Astrocyte (in vitro differentiated cells and primary cell): ENCODE measurements around the gene LMO7. TPM values are rescaled to one million over a fixed set of nuclear protein-coding genes. Genes with fewer than 3 reads are reported as not detected.

Experiments
- DNase-seq: peaks from one replicate; pipeline ENCODE4 v3.0.0-alpha.2; 2010; ENCODE audit warnings: low read depth
- FAIRE-seq: peaks from 2 replicates; lab custom pipeline; 2011; peaks lifted over from hg19 to GRCh38; lab: Jason Lieb, UNC
- H2AFZ ChIP-seq: 2 replicates; pipeline ENCODE4 v1.6.0; 2012; ENCODE audit warnings: low read depth, low read length, inconsistent platforms
- H3K27ac ChIP-seq: 2 replicates; pipeline ENCODE4 v1.5.1; 2011; ENCODE audit warnings: low read depth, low read length, inconsistent platforms
- H3K27me3 ChIP-seq: 2 replicates; pipeline ENCODE4 v1.6.0; 2011; ENCODE audit warnings: low read length, inconsistent platforms; ENCODE audit not compliant: insufficient read depth
- H3K36me3 ChIP-seq: 2 replicates; pipeline ENCODE4 v1.5.1; 2011; ENCODE audit warnings: low read length, inconsistent platforms; ENCODE audit not compliant: insufficient read depth
- H3K4me1 ChIP-seq: 2 replicates; pipeline ENCODE4 v1.5.1; 2011; ENCODE audit warnings: low read length, inconsistent platforms; ENCODE audit not compliant: insufficient read depth
- H3K4me2 ChIP-seq: 2 replicates; pipeline ENCODE4 v1.6.0; 2012; ENCODE audit warnings: low read length, inconsistent platforms
- H3K4me3 ChIP-seq: 2 replicates; pipeline ENCODE4 v1.5.1; 2011; ENCODE audit warnings: low read depth, mild to moderate bottlenecking, low read length, inconsistent platforms; ENCODE audit not compliant: insufficient read depth
- H3K79me2 ChIP-seq: 2 replicates; pipeline ENCODE4 v1.6.0; 2012; ENCODE audit warnings: mild to moderate bottlenecking, low read length, inconsistent platforms; ENCODE audit not compliant: insufficient read depth
- H3K9ac ChIP-seq: 2 replicates; pipeline ENCODE4 v1.6.0; 2012; ENCODE audit warnings: mild to moderate bottlenecking, low read length, inconsistent platforms
- H3K9me3 ChIP-seq: 2 replicates; pipeline ENCODE4 v1.5.1; 2012; ENCODE audit warnings: low read depth, mild to moderate bottlenecking, low read length, inconsistent platforms; ENCODE audit not compliant: insufficient read depth
- H4K20me1 ChIP-seq: 2 replicates; pipeline ENCODE4 v1.6.0; 2012; ENCODE audit warnings: low read length, inconsistent platforms; ENCODE audit not compliant: insufficient read depth
- H3K27ac Mint-ChIP-seq: one replicate; pipeline ENCODE4 v1.8.0; 2021; ENCODE audit warnings: mild to moderate bottlenecking, mixed read lengths; ENCODE audit not compliant: unreplicated experiment
- H3K27me3 Mint-ChIP-seq: one replicate; pipeline ENCODE4 v1.8.0; 2021; ENCODE audit warnings: low read depth, mixed read lengths; ENCODE audit not compliant: unreplicated experiment
- H3K36me3 Mint-ChIP-seq: one replicate; pipeline ENCODE4 v1.8.0; 2021; ENCODE audit warnings: low read depth, mixed read lengths; ENCODE audit not compliant: unreplicated experiment
- H3K4me1 Mint-ChIP-seq: one replicate; pipeline ENCODE4 v1.8.0; 2021; ENCODE audit warnings: low read depth, mixed read lengths; ENCODE audit not compliant: unreplicated experiment
- H3K4me3 Mint-ChIP-seq: one replicate; pipeline ENCODE4 v1.8.0; 2021; ENCODE audit warnings: mild to moderate bottlenecking, moderate library complexity, mixed read lengths; ENCODE audit not compliant: unreplicated experiment
- H3K9me3 Mint-ChIP-seq: one replicate; pipeline ENCODE4 v1.8.0; 2021; ENCODE audit warnings: mild to moderate bottlenecking, mixed read lengths; ENCODE audit not compliant: unreplicated experiment
- EZH2 ChIP-seq: IDR thresholded peaks from 2 replicates; pipeline ENCODE4 v1.6.1; 2012; ENCODE audit warnings: mild to moderate bottlenecking, low read length, inconsistent platforms; ENCODE audit not compliant: insufficient read depth
- total RNA-seq: library from RNA; stranded (reverse); gene quantifications from 2 replicates; pipeline ENCODE4 v1.2.1, GENCODE V29; 2021
- TF ChIP-seq, protein P1 (sequence below): IDR thresholded peaks from 2 replicates; pipeline ENCODE4 v1.5.1; 2011; ENCODE audit warnings: low read depth, mild to moderate bottlenecking, inconsistent platforms, low read length, moderate library complexity; ENCODE audit not compliant: insufficient read depth

The LMO7 gene
- total RNA-seq, 1 donor from 2014 or later: 52.2 TPM

DNA sequence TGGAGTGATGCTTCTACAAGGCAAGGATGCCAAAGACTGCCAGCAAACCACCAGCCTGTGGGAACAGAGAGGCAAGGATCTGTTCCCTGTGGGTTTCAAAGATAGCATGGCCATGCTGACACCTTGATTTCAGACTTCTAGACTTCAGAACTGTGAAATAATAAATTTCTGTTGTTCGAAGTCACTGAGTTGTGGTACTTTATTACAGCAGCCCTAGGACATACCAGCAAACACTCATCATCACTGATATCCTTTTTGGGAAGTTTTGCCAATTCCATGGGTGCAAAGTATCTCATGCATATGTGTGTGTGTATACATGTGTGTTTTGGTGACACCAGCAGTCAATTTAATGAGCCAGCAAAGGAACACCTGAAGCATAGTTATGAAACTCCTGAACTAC, 21.0 kb downstream of the LMO7 start:
- Histone ChIP-seq H3K4me1 (peaks cover 15% of the 10 kb centered on the region), H3K4me2 (no peak overlapping the region), H2AFZ (no peak overlapping the region), H3K27ac (no peak overlapping the region), H3K27me3 (no peaks in the 10 kb centered on the region), H3K4me3 (no peak overlapping the region), H3K9me3 (no peaks in the 10 kb centered on the region), H3K9ac (no peak overlapping the region), H3K79me2 (peaks cover 98% of the 10 kb centered on the region), H3K36me3 (peaks cover 20% of the 10 kb centered on the region), H4K20me1 (peaks cover 81% of the 10 kb centered on the region)
- DNase-seq (no peak), FAIRE-seq (no peak)
- no peak overlapping the region for H3K4me3 Mint-ChIP-seq
- peaks cover 16% of the 10 kb centered on the region for H3K4me1 Mint-ChIP-seq
- no peaks in the 10 kb centered on the region for H3K27me3 Mint-ChIP-seq
- TF ChIP-seq EZH2: no peak
- TF ChIP-seq, protein P1, sequence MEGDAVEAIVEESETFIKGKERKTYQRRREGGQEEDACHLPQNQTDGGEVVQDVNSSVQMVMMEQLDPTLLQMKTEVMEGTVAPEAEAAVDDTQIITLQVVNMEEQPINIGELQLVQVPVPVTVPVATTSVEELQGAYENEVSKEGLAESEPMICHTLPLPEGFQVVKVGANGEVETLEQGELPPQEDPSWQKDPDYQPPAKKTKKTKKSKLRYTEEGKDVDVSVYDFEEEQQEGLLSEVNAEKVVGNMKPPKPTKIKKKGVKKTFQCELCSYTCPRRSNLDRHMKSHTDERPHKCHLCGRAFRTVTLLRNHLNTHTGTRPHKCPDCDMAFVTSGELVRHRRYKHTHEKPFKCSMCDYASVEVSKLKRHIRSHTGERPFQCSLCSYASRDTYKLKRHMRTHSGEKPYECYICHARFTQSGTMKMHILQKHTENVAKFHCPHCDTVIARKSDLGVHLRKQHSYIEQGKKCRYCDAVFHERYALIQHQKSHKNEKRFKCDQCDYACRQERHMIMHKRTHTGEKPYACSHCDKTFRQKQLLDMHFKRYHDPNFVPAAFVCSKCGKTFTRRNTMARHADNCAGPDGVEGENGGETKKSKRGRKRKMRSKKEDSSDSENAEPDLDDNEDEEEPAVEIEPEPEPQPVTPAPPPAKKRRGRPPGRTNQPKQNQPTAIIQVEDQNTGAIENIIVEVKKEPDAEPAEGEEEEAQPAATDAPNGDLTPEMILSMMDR: no peak
- no peak overlapping the region for H3K27ac Mint-ChIP-seq
- peaks cover 4% of the 10 kb centered on the region for H3K36me3 Mint-ChIP-seq
- peaks cover 2% of the 10 kb centered on the region for H3K9me3 Mint-ChIP-seq

DNA sequence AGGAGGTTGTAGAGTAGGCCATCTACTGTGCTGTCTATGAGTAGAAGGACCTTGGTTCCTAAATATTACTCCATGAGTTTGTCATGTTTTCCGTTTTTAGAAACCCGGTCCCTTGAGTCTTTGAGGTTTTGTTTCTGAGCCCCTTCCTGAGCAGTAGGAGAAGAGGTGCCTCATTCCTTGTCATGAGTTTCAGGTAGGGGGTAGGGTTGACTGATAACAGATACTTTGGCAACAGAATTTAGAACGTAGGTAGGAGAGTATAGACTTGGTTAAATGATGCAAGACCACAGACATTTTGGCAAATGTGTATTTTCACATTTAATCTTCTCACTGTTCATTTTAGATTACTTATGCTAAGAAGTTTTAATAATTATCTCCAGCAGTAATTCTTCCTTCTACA, 24.6 kb downstream of the LMO7 start:
- Histone ChIP-seq H3K79me2 (peaks cover 97% of the 10 kb centered on the region), H2AFZ (no peak overlapping the region), H3K27ac (no peak overlapping the region), H4K20me1 (peaks cover 77% of the 10 kb centered on the region), H3K4me1 (peaks cover 14% of the 10 kb centered on the region), H3K9me3 (no peaks in the 10 kb centered on the region), H3K4me3 (no peak overlapping the region), H3K9ac (no peak overlapping the region), H3K36me3 (peaks cover 12% of the 10 kb centered on the region), H3K27me3 (no peaks in the 10 kb centered on the region), H3K4me2 (no peak overlapping the region)
- TF ChIP-seq, protein P1: no peak
- no peak for TF ChIP-seq EZH2
- Mint-ChIP-seq H3K9me3 (peaks cover 2% of the 10 kb centered on the region), H3K36me3 (peaks cover 3% of the 10 kb centered on the region), H3K27me3 (no peaks in the 10 kb centered on the region), H3K4me3 (no peak overlapping the region), H3K27ac (no peak overlapping the region), H3K4me1 (peaks cover 9% of the 10 kb centered on the region)
- FAIRE-seq: peak; percentile 56
- no peak for DNase-seq

DNA sequence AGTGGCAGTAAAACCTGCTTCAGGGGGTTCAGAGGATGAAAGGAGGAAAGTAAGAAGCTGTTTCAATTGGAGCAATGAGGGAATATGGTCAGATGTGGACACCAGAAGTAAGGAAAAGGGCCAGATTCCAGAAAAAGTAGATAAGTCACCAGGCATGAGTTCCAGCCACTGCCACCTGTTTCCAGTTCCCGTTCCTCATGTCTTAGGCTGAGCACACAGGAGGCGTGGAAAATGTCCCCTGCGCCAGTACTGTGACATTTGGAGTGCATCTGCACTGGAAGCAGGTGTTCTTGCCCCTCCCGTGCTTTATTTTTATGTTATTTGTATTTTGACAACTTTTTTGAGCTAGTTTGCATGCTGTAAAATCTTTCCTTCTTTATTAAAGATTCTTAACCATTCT, 25.3 kb downstream of the LMO7 start:
- peaks cover 11% of the 10 kb centered on the region for H3K4me1 Mint-ChIP-seq
- H3K4me2 ChIP-seq: no peak overlapping the region
- no peak overlapping the region for H3K4me3 Mint-ChIP-seq
- H3K9ac ChIP-seq: no peak overlapping the region
- no peaks in the 10 kb centered on the region for H3K27me3 ChIP-seq
- no peaks in the 10 kb centered on the region for H3K9me3 ChIP-seq
- H2AFZ ChIP-seq: no peak overlapping the region
- peaks cover 12% of the 10 kb centered on the region for H3K36me3 ChIP-seq
- H3K4me3 ChIP-seq: no peak overlapping the region
- H3K4me1 ChIP-seq: peaks cover 6% of the 10 kb centered on the region
- H3K79me2 ChIP-seq: peaks cover 97% of the 10 kb centered on the region
- peaks cover 2% of the 10 kb centered on the region for H3K9me3 Mint-ChIP-seq
- DNase-seq (no peak), FAIRE-seq (peak; percentile 39)
- TF ChIP-seq, protein P1: no peak
- no peak for TF ChIP-seq EZH2
- no peaks in the 10 kb centered on the region for H3K27me3 Mint-ChIP-seq
- peaks cover 2% of the 10 kb centered on the region for H3K36me3 Mint-ChIP-seq
- H3K27ac Mint-ChIP-seq: no peak overlapping the region
- no peak overlapping the region for H3K27ac ChIP-seq
- peaks cover 74% of the 10 kb centered on the region for H4K20me1 ChIP-seq
